Trophoblast cell (in vitro differentiated cells and primary cell): ENCODE results near the gene APOBEC4.
A peak's percentile ranks its signal among the peaks of the same experiment; 100 is the strongest.

Experiments used
- DNase-seq, 2 donors: peaks; one replicate each; pipeline ENCODE4 v3.0.0-alpha.2; 2016
- H2AFZ ChIP-seq: 2 replicates; pipeline ENCODE4 v1.6.1; 2013; ENCODE audit warnings: low read length, moderate library complexity, mild to moderate bottlenecking; ENCODE audit not compliant: insufficient read depth, poor library complexity
- H2AK5ac ChIP-seq: 2 replicates; pipeline ENCODE4 v1.6.1; 2013; ENCODE audit warnings: mild to moderate bottlenecking, low read length
- H2BK120ac ChIP-seq: 2 replicates; pipeline ENCODE4 v1.6.1; 2013; ENCODE audit warnings: low read length, mild to moderate bottlenecking, moderate library complexity; ENCODE audit not compliant: insufficient read depth, poor library complexity
- H2BK12ac ChIP-seq: 2 replicates; pipeline ENCODE4 v1.6.1; 2013; ENCODE audit warnings: mild to moderate bottlenecking, low read length, moderate library complexity
- H2BK5ac ChIP-seq: 2 replicates; pipeline ENCODE4 v1.6.1; 2013; ENCODE audit warnings: low read length, low read depth, moderate library complexity, mild to moderate bottlenecking; ENCODE audit not compliant: poor library complexity
- H3K14ac ChIP-seq: 2 replicates; pipeline ENCODE4 v1.6.1; 2013; ENCODE audit warnings: mild to moderate bottlenecking, low read length
- H3K18ac ChIP-seq: 2 replicates; pipeline ENCODE4 v1.6.1; 2013; ENCODE audit warnings: mild to moderate bottlenecking, low read length
- H3K23ac ChIP-seq: 2 replicates; pipeline ENCODE4 v1.6.1; 2013; ENCODE audit warnings: low read length
- H3K27ac ChIP-seq: 2 replicates; pipeline ENCODE4 v1.5.1; 2013; ENCODE audit warnings: low read depth, mild to moderate bottlenecking, inconsistent platforms, low read length, moderate library complexity
- H3K27me3 ChIP-seq: 2 replicates; pipeline ENCODE4 v1.6.1; 2013; ENCODE audit warnings: inconsistent platforms, mild to moderate bottlenecking, low read length, moderate library complexity; ENCODE audit not compliant: insufficient read depth
- H3K36me3 ChIP-seq, 2 experiments: 1 replicate in 1 of 2; 2 replicates in 1 of 2; pipeline ENCODE4 v1.6.1; 2013; ENCODE audit warnings: low read length in 2 of 2, mild to moderate bottlenecking in 2 of 2, moderate library complexity in 1 of 2; ENCODE audit not compliant: insufficient read depth in 2 of 2, control insufficient read depth in 1 of 2
- H3K4ac ChIP-seq: 2 replicates; pipeline ENCODE4 v1.6.1; 2013; ENCODE audit warnings: low read depth, mild to moderate bottlenecking, low read length, moderate library complexity
- H3K4me1 ChIP-seq, 2 experiments: 1 replicate in 1 of 2; 2 replicates in 1 of 2; pipeline ENCODE4 v1.6.1; 2013; ENCODE audit warnings: low read length in 2 of 2, mild to moderate bottlenecking in 2 of 2, moderate library complexity in 1 of 2; ENCODE audit not compliant: insufficient read depth in 2 of 2, control insufficient read depth in 1 of 2
- H3K4me2 ChIP-seq: 2 replicates; pipeline ENCODE4 v1.6.1; 2013; ENCODE audit warnings: inconsistent platforms, mild to moderate bottlenecking, low read length, moderate library complexity
- H3K4me3 ChIP-seq: 2 replicates; pipeline ENCODE4 v1.5.1; 2013; ENCODE audit warnings: mild to moderate bottlenecking, low read depth, low read length, inconsistent platforms
- H3K79me1 ChIP-seq: one replicate; pipeline ENCODE4 v1.6.1; 2013; ENCODE audit warnings: low read length
- H3K79me2 ChIP-seq: 2 replicates; pipeline ENCODE4 v1.6.1; 2013; ENCODE audit warnings: low read length, mild to moderate bottlenecking; ENCODE audit not compliant: control insufficient read depth, insufficient read depth, poor library complexity
- H3K9ac ChIP-seq: 2 replicates; pipeline ENCODE4 v1.6.1; 2013; ENCODE audit warnings: mild to moderate bottlenecking, low read length
- H3K9me3 ChIP-seq: 2 replicates; pipeline ENCODE4 v1.6.1; 2013; ENCODE audit warnings: low read depth, mild to moderate bottlenecking, control low read depth, inconsistent platforms, low read length; ENCODE audit not compliant: insufficient read depth
- H4K12ac ChIP-seq: 2 replicates; pipeline ENCODE4 v1.6.1; 2013; ENCODE audit warnings: low read depth, mild to moderate bottlenecking, low read length, moderate library complexity
- H4K8ac ChIP-seq: 2 replicates; pipeline ENCODE4 v1.6.1; 2013; ENCODE audit warnings: low read depth, mild to moderate bottlenecking, low read length, moderate library complexity
- H4K91ac ChIP-seq: one replicate; pipeline ENCODE4 v1.6.1; 2013; ENCODE audit warnings: low read depth, mild to moderate bottlenecking, low read length, moderate library complexity
- WGBS: extraction: QIAGEN DNeasy Blood & Tissue Kit; methylation state at CpG from one replicate; pipeline ENCODE4 v1.1.7; 2013; ENCODE audit warnings: missing lambda C conversion rate; ENCODE audit not compliant: insufficient read length, insufficient coverage; ENCODE audit errors: extremely low coverage; 5-methylcytosine and 5-hydroxymethylcytosine counted together

Gene APOBEC4

DNA sequence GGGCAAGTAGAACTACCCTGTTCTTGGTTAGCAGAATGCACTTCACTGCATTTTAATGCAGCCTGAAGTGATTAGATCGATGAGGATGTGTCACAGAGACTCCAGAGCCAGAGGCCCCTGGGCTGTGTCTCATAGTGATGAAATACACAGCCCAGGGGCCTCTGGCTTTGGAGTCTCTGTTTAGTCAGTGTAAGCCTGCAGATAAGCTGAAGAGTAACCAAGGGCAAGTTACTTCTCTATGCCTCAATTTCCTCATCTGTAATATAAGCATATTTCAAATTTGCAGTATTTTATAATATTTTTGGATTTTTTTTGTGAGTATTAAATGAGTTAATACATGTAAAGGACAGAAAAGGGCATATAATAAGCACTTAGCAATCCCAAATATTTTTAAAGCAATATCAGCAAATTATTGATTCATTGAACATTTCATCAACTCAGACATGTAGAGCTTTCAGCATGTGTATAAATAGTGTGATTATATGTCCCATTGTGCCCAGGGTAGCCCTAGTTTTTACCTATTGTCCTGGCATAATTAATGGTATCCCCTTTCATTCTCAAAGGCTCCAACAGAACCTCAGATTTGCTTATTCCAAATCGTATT is 23.6 kb upstream of the APOBEC4 start:
- Histone ChIP-seq H3K23ac (no peak overlapping the region), H2BK5ac (no peak overlapping the region), H2AFZ (no peak overlapping the region), H2AK5ac (no peak overlapping the region), H3K4ac (no peak overlapping the region), H3K9ac (no peak overlapping the region), H4K91ac (no peak overlapping the region), H4K12ac (no peak overlapping the region), H3K27ac (no peak overlapping the region), H3K4me2 (no peak overlapping the region), H3K27me3 (no peaks in the 10 kb centered on the region), H2BK12ac (no peak overlapping the region), H3K9me3 (no peaks in the 10 kb centered on the region), H3K4me1 (peaks cover 2 to 5% of the 10 kb centered on the region in 2 experiments), H3K36me3 (no peaks in the 10 kb centered on the region), H3K79me2 (no peaks in the 10 kb centered on the region), H4K8ac (no peak overlapping the region), H3K18ac (no peak overlapping the region), H3K79me1 (no peaks in the 10 kb centered on the region), H3K4me3 (no peak overlapping the region), H2BK120ac (no peak overlapping the region), H3K14ac (no peak overlapping the region)
- no CpG with 5 or more reads among the region's 2 CpGs for WGBS
- peak; percentile 84 to 90 for DNase-seq

DNA sequence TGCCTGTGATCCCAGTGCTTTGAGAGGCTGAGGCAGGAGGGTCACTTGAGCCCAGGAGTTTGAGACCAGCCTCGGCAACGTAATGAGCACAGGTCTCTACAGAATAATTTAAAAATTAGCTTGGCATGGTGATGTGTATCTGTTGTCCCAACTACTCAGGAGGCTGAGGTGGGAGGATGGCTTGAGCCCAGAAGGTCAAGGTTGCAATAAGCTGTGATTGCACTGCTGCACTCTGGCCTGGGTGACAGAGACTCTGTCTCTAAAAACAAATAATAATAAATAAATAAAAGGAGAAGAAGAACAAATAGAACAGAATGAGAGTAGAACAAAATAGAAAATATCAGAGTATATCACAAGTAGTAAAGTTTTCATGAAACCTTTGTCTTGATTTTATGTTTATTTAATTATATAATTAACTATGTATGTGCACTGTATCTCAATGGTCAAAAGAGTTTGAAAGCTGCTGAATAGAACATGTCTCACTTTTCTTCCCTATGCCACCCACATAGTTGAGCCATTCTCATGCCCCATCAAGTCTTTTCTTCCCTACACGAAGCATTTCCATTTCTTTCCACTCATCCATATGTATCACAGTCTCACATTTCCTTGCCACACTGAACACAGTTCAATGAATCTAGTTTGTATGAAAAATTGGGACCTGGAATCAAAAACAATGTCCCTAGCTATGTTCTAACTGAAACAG is 22.9 kb upstream of the APOBEC4 start:
- Histone ChIP-seq H3K4me1 (peaks cover 2 to 5% of the 10 kb centered on the region in 2 experiments), H3K14ac (no peak overlapping the region), H4K8ac (no peak overlapping the region), H3K36me3 (no peaks in the 10 kb centered on the region), H3K9me3 (no peaks in the 10 kb centered on the region), H3K27me3 (no peaks in the 10 kb centered on the region), H4K12ac (no peak overlapping the region), H3K27ac (no peak overlapping the region), H3K18ac (no peak overlapping the region), H2BK120ac (no peak overlapping the region), H3K4ac (no peak overlapping the region), H3K4me3 (no peak overlapping the region), H4K91ac (peak overlapping the region; percentile 14), H2BK5ac (peak overlapping the region; percentile 40), H3K23ac (no peak overlapping the region), H2BK12ac (no peak overlapping the region), H3K4me2 (no peak overlapping the region), H3K79me2 (no peaks in the 10 kb centered on the region), H2AFZ (no peak overlapping the region), H3K9ac (no peak overlapping the region), H3K79me1 (no peaks in the 10 kb centered on the region), H2AK5ac (no peak overlapping the region)
- no peak for DNase-seq
- WGBS, result no CpG with 5 or more reads among the region's 3 CpGs

DNA sequence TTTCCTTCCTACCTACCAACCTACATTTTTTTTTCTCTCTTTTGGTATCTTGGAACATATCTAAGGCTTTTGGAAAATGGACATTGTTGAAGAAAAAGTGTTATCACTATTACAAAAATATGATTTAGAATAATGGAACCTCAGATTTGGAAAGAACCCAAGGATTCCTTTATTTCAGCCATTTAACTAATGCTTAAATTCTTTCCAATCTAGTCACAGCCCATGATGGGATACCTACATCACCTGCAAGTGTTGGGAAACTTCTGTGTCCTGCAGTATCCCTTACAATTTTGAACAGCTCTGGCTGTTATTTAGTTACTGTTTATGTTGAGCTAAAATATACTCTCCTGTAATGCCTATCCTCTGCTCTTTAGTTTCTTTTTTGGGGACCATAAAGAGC is 22.3 kb upstream of the APOBEC4 start:
- no peak overlapping the region for H2BK5ac ChIP-seq
- H3K9ac ChIP-seq, result no peak overlapping the region

DNA sequence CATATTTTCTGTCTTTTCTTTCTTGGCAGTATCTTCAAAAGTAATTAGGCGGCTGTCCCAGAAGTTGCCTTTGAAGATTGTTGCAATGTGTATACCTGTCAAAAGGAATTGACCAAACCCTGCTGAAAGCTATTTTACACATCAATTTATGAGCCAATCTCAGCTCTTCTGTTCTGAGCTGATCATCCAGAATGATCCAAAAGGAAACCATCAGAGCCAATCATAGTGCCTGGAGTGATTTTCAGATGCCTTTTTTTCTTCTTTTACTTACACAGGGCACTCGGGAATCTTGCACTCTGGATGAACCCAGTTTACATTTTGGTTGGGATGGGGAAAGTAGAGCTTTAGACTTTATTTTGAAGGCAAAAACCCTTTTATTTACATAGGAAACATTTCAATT is 21.8 kb upstream of the APOBEC4 start:
- Histone ChIP-seq H3K79me1 (no peaks in the 10 kb centered on the region), H4K8ac (no peak overlapping the region), H3K18ac (no peak overlapping the region), H3K9me3 (no peaks in the 10 kb centered on the region), H2BK5ac (no peak overlapping the region), H4K91ac (no peak overlapping the region), H3K23ac (no peak overlapping the region), H3K4me1 (peaks cover 2 to 5% of the 10 kb centered on the region in 2 experiments), H3K4ac (no peak overlapping the region), H2AK5ac (no peak overlapping the region), H2AFZ (no peak overlapping the region), H4K12ac (no peak overlapping the region), H2BK12ac (no peak overlapping the region), H3K79me2 (no peaks in the 10 kb centered on the region), H3K4me2 (no peak overlapping the region), H3K27me3 (no peaks in the 10 kb centered on the region), H3K36me3 (no peaks in the 10 kb centered on the region), H3K27ac (no peak overlapping the region), H3K9ac (no peak overlapping the region), H2BK120ac (no peak overlapping the region), H3K4me3 (no peak overlapping the region), H3K14ac (no peak overlapping the region)
- WGBS, result no CpG with 5 or more reads among the region's 2 CpGs
- no peak for DNase-seq

More for the DNA sequence above, 22.3 kb upstream of the APOBEC4 start:
- Histone ChIP-seq H3K14ac (no peak overlapping the region), H4K8ac (no peak overlapping the region), H2BK120ac (no peak overlapping the region), H3K27me3 (no peaks in the 10 kb centered on the region), H3K36me3 (no peaks in the 10 kb centered on the region), H4K91ac (no peak overlapping the region), H4K12ac (no peak overlapping the region), H3K27ac (no peak overlapping the region), H2AK5ac (no peak overlapping the region), H3K18ac (no peak overlapping the region), H3K4me1 (peaks cover 2 to 5% of the 10 kb centered on the region in 2 experiments), H3K79me1 (no peaks in the 10 kb centered on the region), H3K79me2 (no peaks in the 10 kb centered on the region), H3K9me3 (no peaks in the 10 kb centered on the region), H3K4me2 (no peak overlapping the region), H3K23ac (no peak overlapping the region), H3K4me3 (no peak overlapping the region), H2BK12ac (no peak overlapping the region), H3K4ac (no peak overlapping the region), H2AFZ (no peak overlapping the region)
- DNase-seq, result peak; percentile 11 to 72
